B cell (primary cell): ENCODE results near the gene ARHGAP42.

ENCODE experiments used
- EZH2 ChIP-seq: IDR thresholded peaks from 2 replicates; pipeline ENCODE4 v1.6.1; 2012; ENCODE audit warnings: borderline replicate concordance, low read depth, mild to moderate bottlenecking, moderate library complexity, low read length; ENCODE audit not compliant: insufficient read depth, poor library complexity, severe bottlenecking
- TF ChIP-seq, protein P1 (sequence below): fragments of 200-600 bp; IDR thresholded peaks from one replicate; pipeline ENCODE4 v1.8.0; 2022; ENCODE audit warnings: antibody characterized with exemption, mild to moderate bottlenecking

- TF ChIP-seq, protein P1, sequence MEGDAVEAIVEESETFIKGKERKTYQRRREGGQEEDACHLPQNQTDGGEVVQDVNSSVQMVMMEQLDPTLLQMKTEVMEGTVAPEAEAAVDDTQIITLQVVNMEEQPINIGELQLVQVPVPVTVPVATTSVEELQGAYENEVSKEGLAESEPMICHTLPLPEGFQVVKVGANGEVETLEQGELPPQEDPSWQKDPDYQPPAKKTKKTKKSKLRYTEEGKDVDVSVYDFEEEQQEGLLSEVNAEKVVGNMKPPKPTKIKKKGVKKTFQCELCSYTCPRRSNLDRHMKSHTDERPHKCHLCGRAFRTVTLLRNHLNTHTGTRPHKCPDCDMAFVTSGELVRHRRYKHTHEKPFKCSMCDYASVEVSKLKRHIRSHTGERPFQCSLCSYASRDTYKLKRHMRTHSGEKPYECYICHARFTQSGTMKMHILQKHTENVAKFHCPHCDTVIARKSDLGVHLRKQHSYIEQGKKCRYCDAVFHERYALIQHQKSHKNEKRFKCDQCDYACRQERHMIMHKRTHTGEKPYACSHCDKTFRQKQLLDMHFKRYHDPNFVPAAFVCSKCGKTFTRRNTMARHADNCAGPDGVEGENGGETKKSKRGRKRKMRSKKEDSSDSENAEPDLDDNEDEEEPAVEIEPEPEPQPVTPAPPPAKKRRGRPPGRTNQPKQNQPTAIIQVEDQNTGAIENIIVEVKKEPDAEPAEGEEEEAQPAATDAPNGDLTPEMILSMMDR: no peak
- no peak for TF ChIP-seq EZH2
Observed at GRCh38 chr11:101009690-101010055, 322.6 kb downstream of the ARHGAP42 start.
